ENCODE measurements around the gene PPM1H.

PPM1H gene

DNA sequence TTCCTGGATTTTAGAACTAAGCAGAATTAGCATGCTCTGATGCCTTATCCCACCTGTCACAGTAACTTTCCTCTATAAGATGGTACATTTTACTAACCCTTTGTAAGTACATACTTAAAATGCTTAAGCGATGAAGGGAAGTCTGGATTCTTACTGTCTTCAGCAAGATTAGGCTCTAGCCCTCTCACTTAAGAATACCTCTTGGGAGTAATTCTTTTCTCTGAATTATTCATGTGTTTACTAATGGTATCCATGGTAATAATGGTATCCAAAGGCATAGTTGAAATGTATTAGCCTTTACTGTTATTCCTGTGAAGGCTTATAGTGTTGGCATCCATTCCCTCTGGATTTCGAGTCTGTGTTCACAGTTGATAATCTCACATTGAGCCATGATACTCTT is 291.5 kb downstream of the PPM1H start:
- TF ChIP-seq CEBPB (IDR thresholded peaks at IDR 0.05) (no peak), TAF1 (IDR thresholded peaks at IDR 0.05; ENCODE audit: low read depth) (no peak), CREB1 (IDR thresholded peaks at IDR 0.05; ENCODE audit: low read depth) (no peak), TEAD4 (IDR thresholded peaks at IDR 0.05) (no peak), EP300 (IDR thresholded peaks at IDR 0.05; ENCODE audit: borderline replicate concordance) (no peak), ZBTB7A (IDR thresholded peaks at IDR 0.05; ENCODE audit: low read depth) (no peak), EGR1 (IDR thresholded peaks at IDR 0.05) (no peak), NFIC (IDR thresholded peaks at IDR 0.05) (no peak), RAD21 (IDR thresholded peaks at IDR 0.05; ENCODE audit: low read depth) (no peak), TCF12 (IDR thresholded peaks at IDR 0.05; ENCODE audit: low read depth) (no peak), FOXM1 (IDR thresholded peaks at IDR 0.05; ENCODE audit: borderline replicate concordance, low read depth) (no peak), YY1 (IDR thresholded peaks at IDR 0.05; ENCODE audit: low read depth) (no peak)
- TF ChIP-seq, protein P1, sequence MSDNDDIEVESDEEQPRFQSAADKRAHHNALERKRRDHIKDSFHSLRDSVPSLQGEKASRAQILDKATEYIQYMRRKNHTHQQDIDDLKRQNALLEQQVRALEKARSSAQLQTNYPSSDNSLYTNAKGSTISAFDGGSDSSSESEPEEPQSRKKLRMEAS (IDR thresholded peaks at IDR 0.05) = no peak
- TF ChIP-seq, protein P2, sequence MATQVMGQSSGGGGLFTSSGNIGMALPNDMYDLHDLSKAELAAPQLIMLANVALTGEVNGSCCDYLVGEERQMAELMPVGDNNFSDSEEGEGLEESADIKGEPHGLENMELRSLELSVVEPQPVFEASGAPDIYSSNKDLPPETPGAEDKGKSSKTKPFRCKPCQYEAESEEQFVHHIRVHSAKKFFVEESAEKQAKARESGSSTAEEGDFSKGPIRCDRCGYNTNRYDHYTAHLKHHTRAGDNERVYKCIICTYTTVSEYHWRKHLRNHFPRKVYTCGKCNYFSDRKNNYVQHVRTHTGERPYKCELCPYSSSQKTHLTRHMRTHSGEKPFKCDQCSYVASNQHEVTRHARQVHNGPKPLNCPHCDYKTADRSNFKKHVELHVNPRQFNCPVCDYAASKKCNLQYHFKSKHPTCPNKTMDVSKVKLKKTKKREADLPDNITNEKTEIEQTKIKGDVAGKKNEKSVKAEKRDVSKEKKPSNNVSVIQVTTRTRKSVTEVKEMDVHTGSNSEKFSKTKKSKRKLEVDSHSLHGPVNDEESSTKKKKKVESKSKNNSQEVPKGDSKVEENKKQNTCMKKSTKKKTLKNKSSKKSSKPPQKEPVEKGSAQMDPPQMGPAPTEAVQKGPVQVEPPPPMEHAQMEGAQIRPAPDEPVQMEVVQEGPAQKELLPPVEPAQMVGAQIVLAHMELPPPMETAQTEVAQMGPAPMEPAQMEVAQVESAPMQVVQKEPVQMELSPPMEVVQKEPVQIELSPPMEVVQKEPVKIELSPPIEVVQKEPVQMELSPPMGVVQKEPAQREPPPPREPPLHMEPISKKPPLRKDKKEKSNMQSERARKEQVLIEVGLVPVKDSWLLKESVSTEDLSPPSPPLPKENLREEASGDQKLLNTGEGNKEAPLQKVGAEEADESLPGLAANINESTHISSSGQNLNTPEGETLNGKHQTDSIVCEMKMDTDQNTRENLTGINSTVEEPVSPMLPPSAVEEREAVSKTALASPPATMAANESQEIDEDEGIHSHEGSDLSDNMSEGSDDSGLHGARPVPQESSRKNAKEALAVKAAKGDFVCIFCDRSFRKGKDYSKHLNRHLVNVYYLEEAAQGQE (IDR thresholded peaks at IDR 0.05; ENCODE audit: low read depth) = no peak
- TF ChIP-seq, protein P3, sequence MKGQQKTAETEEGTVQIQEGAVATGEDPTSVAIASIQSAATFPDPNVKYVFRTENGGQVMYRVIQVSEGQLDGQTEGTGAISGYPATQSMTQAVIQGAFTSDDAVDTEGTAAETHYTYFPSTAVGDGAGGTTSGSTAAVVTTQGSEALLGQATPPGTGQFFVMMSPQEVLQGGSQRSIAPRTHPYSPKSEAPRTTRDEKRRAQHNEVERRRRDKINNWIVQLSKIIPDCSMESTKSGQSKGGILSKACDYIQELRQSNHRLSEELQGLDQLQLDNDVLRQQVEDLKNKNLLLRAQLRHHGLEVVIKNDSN (IDR thresholded peaks at IDR 0.05) = no peak

DNA sequence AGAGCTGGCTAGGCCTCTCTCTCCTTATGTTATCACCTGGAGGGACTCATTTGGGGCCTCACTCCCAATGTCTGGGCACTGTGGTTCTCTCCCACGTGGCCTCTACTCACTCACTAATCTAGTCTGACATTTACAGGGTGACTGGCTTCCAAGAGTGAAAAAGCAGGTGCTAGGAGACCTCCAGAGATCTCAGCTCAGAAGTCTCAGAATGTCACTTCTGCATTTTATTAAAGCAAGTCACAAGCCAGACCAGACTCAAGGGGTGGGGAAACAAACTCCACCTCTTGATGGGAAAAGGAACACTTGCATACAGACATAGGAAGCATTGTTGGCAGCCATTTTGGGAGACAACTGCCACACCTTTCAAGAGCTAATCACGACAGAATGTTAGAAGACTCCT is 292.5 kb downstream of the PPM1H start:
- no peak for TF ChIP-seq YY1 (IDR thresholded peaks at IDR 0.05; ENCODE audit: low read depth)
- TF ChIP-seq ZBTB7A (IDR thresholded peaks at IDR 0.05; ENCODE audit: low read depth) = no peak
- no peak for TF ChIP-seq RAD21 (IDR thresholded peaks at IDR 0.05; ENCODE audit: low read depth)
- TF ChIP-seq TAF1 (IDR thresholded peaks at IDR 0.05; ENCODE audit: low read depth) = no peak
- TF ChIP-seq, protein P2 (IDR thresholded peaks at IDR 0.05; ENCODE audit: low read depth) = no peak
- no peak for TF ChIP-seq EGR1 (IDR thresholded peaks at IDR 0.05)
- TF ChIP-seq, protein P1 (IDR thresholded peaks at IDR 0.05) = no peak
- no peak for TF ChIP-seq NFIC (IDR thresholded peaks at IDR 0.05)
- TF ChIP-seq CREB1 (IDR thresholded peaks at IDR 0.05; ENCODE audit: low read depth) = no peak

DNA sequence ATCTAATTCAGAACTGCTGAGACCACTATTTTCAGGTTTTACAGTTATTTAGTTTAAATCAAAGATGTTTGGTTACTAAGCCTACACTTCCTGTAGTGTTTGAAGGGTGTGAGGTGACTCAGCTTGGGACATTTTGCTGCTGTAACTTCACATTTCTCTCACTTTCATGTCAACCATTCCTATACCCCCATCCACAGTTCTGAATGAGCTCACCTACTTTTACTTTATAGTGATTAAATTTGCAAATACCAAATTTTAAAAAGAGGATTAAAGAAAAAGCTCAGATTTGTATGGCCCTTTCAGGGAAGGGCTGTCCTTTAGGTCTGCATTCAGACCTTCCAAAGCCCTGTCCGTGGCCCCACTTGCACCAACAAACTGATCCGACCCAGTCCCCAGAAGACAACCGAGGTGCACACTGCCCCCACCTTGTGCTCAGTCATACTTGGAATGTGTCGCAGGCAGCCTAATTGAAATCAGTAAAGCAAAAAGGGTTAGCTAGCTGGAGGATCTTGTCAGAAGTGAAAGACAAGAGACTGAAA is 294.0 kb downstream of the PPM1H start:
- no peak for TF ChIP-seq NFIC (IDR thresholded peaks at IDR 0.05)
- no peak for TF ChIP-seq TCF12 (IDR thresholded peaks at IDR 0.05; ENCODE audit: low read depth)
- TF ChIP-seq ZBTB7A (IDR thresholded peaks at IDR 0.05; ENCODE audit: low read depth) = no peak
- TF ChIP-seq TEAD4 (IDR thresholded peaks at IDR 0.05) = no peak
- TF ChIP-seq, protein P3 (IDR thresholded peaks at IDR 0.05) = no peak
- TF ChIP-seq FOXM1 (IDR thresholded peaks at IDR 0.05; ENCODE audit: borderline replicate concordance, low read depth) = no peak
- TF ChIP-seq, protein P1 (IDR thresholded peaks at IDR 0.05) = no peak
- TF ChIP-seq EGR1 (IDR thresholded peaks at IDR 0.05) = no peak

DNA sequence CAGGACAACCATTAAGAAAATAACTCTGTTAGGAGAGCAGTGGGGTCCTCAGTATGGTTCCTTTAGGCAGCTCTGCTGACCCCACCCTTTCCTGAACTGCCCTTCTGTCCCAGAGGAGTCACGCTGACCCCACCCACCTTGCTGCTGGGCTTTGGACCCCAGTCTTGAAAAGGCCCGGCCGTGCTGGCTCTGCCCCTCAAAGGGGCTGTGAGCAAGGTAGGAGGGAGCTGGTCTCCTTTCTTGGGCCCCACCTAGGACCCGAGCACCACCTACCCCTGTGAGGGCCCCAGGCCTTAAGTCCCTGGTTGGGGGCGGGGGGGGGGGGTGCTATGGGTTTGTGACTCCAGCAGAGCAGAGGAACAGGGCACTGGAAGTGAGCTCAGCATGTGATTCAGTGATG is 297.3 kb downstream of the PPM1H start:
- TF ChIP-seq TAF1 (IDR thresholded peaks at IDR 0.05; ENCODE audit: low read depth) (no peak), NFIC (IDR thresholded peaks at IDR 0.05) (no peak), TCF12 (IDR thresholded peaks at IDR 0.05; ENCODE audit: low read depth) (no peak), TEAD4 (IDR thresholded peaks at IDR 0.05) (no peak), EGR1 (IDR thresholded peaks at IDR 0.05) (no peak), CREB1 (IDR thresholded peaks at IDR 0.05; ENCODE audit: low read depth) (no peak), FOXM1 (IDR thresholded peaks at IDR 0.05; ENCODE audit: borderline replicate concordance, low read depth) (no peak), CEBPB (IDR thresholded peaks at IDR 0.05) (no peak), ZBTB7A (IDR thresholded peaks at IDR 0.05; ENCODE audit: low read depth) (no peak), YY1 (IDR thresholded peaks at IDR 0.05; ENCODE audit: low read depth) (no peak), EP300 (IDR thresholded peaks at IDR 0.05; ENCODE audit: borderline replicate concordance) (no peak)
- TF ChIP-seq, protein P2 (IDR thresholded peaks at IDR 0.05; ENCODE audit: low read depth) = no peak
- TF ChIP-seq, protein P1 (IDR thresholded peaks at IDR 0.05) = no peak

Measured in Ishikawa (cell line).